ENCODE data around the gene SLC6A9.
A peak's percentile ranks its signal among the peaks of the same experiment; 100 is the strongest.

The SLC6A9 gene

DNA sequence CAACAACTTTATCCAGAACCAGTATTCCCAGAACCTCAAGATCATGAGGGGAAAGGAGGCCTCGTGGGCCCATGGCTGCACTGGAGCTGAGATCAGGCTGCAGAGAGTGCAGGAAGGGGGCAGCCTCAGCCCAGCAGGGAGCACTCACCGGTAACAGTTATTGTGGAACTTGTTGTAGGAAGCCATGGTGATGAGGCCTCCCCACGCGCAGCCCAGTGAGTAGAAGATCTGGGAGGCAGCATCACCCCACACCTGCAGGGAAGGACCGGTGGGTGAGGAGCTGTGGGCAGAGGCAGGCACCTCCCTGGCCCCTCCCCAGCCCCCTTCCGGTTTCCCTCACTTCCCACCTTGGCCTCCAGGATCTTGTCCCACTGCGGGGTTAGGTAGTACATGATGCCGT is 29.1 kb downstream of the SLC6A9 start:
- no peak for DNase-seq (ENCODE audit: low read depth)

DNA sequence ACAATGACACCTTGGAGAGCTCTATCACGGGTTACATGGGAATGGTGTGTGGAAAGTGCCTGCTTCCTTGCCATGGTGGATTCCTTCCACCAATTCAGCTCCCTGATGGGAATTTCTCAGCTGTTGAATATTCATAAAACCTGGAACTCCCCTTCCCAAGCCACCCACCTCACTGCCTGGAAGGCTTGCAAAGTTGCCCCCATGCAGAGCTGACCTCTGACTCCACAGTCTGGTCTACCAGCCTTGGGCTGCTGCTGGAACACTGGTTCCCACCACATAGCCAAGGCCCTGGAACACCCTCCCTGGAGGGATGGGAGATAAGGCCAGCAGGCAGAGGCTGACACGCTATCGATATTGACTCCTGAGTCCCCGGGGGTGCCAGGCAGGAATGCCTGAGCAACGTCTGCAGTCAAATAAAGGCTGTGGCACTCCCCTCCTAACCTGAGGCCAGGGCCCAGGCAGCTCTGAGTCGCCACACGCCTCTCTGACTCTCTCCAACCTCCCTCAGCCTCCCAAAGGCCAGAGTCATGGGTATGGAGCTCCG is 31.1 kb downstream of the SLC6A9 start:
- DNase-seq (ENCODE audit: low read depth): no peak

- DNase-seq (ENCODE audit: low read depth): no peak
These were observed 31.8 kb downstream of the SLC6A9 start for GRCh38 chr1:43999455-43999854.

- DNase-seq (ENCODE audit: low read depth): no peak
These were observed 33.3 kb downstream of the SLC6A9 start for GRCh38 chr1:43998000-43998378.

DNA sequence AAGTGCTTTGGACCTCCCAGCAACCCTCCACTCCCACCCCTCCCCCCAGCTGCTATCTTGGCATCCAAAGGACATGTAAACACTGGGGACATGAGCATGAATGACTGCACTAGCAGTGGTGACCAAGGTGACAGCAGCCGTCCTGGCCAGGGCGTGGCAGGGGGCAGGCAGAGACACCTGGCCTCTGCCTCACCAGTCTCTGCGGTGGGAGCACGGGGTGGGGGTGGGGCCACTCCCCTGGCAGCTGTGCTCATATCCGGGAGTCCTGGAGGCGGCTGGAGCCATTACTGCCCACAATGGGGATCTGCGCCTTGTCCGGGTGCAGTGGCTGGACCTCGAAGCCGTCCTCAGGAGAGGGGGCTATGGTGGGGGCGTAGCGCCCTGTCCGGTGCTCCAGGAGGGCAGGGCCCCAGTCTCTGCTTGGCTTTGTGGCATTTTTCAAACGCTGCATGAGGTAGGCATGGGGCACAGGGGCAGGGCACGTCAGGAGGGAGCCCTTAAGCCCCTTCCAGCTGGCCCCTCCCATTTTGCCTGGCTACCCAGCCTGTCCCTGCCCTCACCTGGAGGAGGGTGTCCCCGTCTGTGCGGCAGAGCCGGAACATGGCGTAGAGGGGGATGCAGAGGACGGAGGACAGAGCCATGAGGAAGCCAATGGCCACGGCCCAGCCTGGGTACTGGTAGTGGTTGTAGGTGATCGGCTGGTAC is 33.8 kb downstream of the SLC6A9 start:
- DNase-seq (ENCODE audit: low read depth): no peak

DNA sequence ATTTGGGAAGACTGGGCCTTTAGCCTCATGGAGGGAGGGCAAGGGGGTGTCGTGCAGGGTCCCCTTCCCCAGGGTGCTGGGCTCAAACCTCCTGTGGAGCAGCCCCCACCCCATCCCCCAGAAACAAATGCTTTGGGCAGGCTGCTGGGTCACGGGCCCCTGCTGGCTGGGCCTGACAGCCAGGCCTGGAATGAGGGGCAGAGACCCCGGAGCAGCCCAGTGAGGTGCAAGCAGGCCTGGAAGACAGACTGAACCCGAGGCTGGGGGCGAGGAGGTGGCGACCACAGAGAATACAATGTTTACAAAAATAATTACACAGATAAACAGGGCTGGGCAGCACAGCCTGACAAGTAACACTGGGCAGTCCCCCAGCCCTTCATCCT is 34.5 kb downstream of the SLC6A9 start:
- DNase-seq (ENCODE audit: low read depth): no peak

GRCh38 chr1:43995984-43996732 is 35.1 kb downstream of the SLC6A9 start:
- no peak for DNase-seq (ENCODE audit: low read depth)

- no peak for DNase-seq (ENCODE audit: low read depth)
These were observed 36.2 kb downstream of the SLC6A9 start for GRCh38 chr1:43994794-43995790.

GRCh38 chr1:43994071-43994470 is 37.2 kb downstream of the SLC6A9 start:
- DNase-seq (ENCODE audit: low read depth): no peak

GRCh38 chr1:43993206-43993914 is 37.9 kb downstream of the SLC6A9 start:
- DNase-seq (ENCODE audit: low read depth): no peak

- DNase-seq (ENCODE audit: low read depth): no peak
These were observed 38.8 kb downstream of the SLC6A9 start for GRCh38 chr1:43992232-43992995.

DNA sequence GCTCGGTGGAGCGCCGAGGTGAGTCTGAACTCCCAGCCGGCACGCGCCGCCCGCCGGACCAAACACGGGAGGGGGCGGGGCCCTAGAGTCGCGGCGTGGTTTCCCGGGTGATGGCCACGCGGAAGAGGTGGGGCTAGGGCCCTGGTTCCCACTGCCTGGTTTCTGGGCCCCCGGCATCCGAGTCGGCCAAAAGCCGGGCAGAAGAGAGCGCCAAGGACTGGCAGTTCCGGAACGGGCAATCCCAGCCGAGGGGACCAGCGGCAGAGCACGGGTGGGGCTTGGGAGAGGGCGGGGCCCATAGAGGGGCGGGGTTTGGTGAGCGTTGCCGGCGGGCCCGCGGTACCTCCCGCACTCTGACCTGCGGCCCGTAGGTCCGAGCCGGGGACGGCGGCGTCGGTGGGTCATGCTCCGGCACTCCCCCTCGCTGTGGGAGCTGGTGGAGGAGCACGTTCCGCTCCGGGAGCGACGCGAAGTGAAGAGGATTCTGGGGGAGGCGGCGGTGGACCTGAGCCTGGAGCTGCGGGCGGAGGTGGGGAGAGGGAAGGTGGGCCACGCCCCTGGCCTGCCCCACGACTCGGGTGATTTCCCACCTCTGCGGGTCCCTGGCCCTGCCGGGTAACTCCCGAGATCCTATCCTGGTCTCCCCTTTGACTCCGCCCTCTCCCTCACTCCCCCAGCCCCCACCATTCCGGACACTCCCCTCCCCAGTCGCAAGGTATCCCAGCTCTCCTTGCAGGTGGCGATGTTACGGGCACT is 39.6 kb downstream of the SLC6A9 start, which contains the start of gene CCDC24:
CCDC24 (plus strand) TSS at position 124 of the 756 bp plus-strand sequence; CDS start at position 404, 280 bp downstream.
- DNase-seq (ENCODE audit: low read depth): peak; percentile 61

GRCh38 chr1:43991200-43991475 is 40.1 kb downstream of the SLC6A9 start:
- DNase-seq (ENCODE audit: low read depth): no peak

- DNase-seq (ENCODE audit: low read depth): no peak
These were observed 40.7 kb downstream of the SLC6A9 start for GRCh38 chr1:43990271-43991199.

- DNase-seq (ENCODE audit: low read depth): no peak
These were observed 43.9 kb downstream of the SLC6A9 start for GRCh38 chr1:43987159-43987902.

GRCh38 chr1:43986712-43987111 is 44.5 kb downstream of the SLC6A9 start:
- no peak for DNase-seq (ENCODE audit: low read depth)

GRCh38 chr1:43985984-43986595 is 45.2 kb downstream of the SLC6A9 start:
- DNase-seq (ENCODE audit: low read depth): no peak

GRCh38 chr1:43984855-43985254 is 46.4 kb downstream of the SLC6A9 start:
- no peak for DNase-seq (ENCODE audit: low read depth)

All from activated T-helper 1 cell treated with Interleukin-2 at 50 U/mL for 16 hours (primary cell).